Transverse colon (tissue), 4 donors: ENCODE measurements around the gene MIDN. TPM values are rescaled to one million over a fixed set of nuclear protein-coding genes. Genes with fewer than 3 reads are reported as not detected.

Source experiments
- DNase-seq: peaks from one replicate; pipeline ENCODE4 v3.0.0-alpha.2; 2019
- H3K27ac ChIP-seq, 4 donors: fragments of 200-600 bp; sonication (generic); 2 replicates each; pipeline ENCODE4 v1.5.1; 2016 to 2018; ENCODE audit warnings: inconsistent platforms in 4 of 4
- H3K27me3 ChIP-seq: fragments of 200-600 bp; sonication (generic); 2 replicates; pipeline ENCODE4 v1.5.1; 2017; ENCODE audit warnings: inconsistent platforms
- H3K36me3 ChIP-seq, 4 donors: fragments of 200-600 bp; sonication (generic); 2 replicates each; pipeline ENCODE4 v1.5.1; 2017 to 2019; ENCODE audit warnings: inconsistent platforms in 4 of 4
- H3K4me1 ChIP-seq, 4 donors: fragments of 200-600 bp; sonication (generic); 2 replicates each; pipeline ENCODE4 v1.5.1; 2017 to 2020; ENCODE audit warnings: inconsistent platforms in 4 of 4
- H3K4me3 ChIP-seq, 4 donors: fragments of 200-600 bp; sonication (generic); 1 replicate in 1 of 4; 2 replicates in 3 of 4; pipeline versions ENCODE4 v1.5.1 to v1.6.1; 2017 to 2019; ENCODE audit warnings: inconsistent platforms in 4 of 4
- H3K9me3 ChIP-seq, 2 donors: fragments of 200-600 bp; sonication (generic); 2 replicates each; pipeline ENCODE4 v1.5.1; 2017 to 2019; ENCODE audit warnings: inconsistent platforms in 2 of 2
- CTCF ChIP-seq, 5 experiments: fragments of 200-600 bp in 3 of 5; fragments of 450-650 bp in 2 of 5; sonication (generic) in 3 of 5; IDR thresholded peaks; 1 replicate in 2 of 5; 2 replicates in 3 of 5; pipeline ENCODE4 v1.5.1; 2016 to 2017; ENCODE audit warnings: antibody characterized with exemption in 5 of 5, inconsistent platforms in 3 of 5, mild to moderate bottlenecking in 2 of 5, moderate library complexity in 1 of 5
- EP300 ChIP-seq: sonication (generic); formaldehyde crosslinking; IDR thresholded peaks from one replicate; pipeline ENCODE4 v1.6.1; 2017; ENCODE audit warnings: antibody characterized with exemption, low read depth
- POLR2A ChIP-seq: fragments of 450-650 bp; IDR thresholded peaks from one replicate; pipeline ENCODE4 v1.6.1; 2016; ENCODE audit warnings: antibody characterized with exemption, mild to moderate bottlenecking, moderate library complexity
- POLR2AphosphoS5 ChIP-seq, 3 donors: sonication (generic); formaldehyde crosslinking; IDR thresholded peaks; one replicate each; pipeline ENCODE4 v1.6.1; 2016; ENCODE audit warnings: antibody characterized with exemption in 3 of 3
- WGBS, 2 donors: methylation state at CpG; one replicate each; pipeline ENCODE4 v1.1.5; 2018; ENCODE audit warnings: low coverage in 1 of 2; 5-methylcytosine and 5-hydroxymethylcytosine counted together
- in situ Hi-C, 4 donors: fragments of 200-750 bp; cut with MboI; loops; one replicate each; pipeline versions ENCODE4 v1.15.0 to v1.15.1; 2017; ENCODE audit warnings: low sequenced_read_pairs in 3 of 4, low pct_ligation_motif_present in 1 of 4, low pct_unique_long_range_greater_than_20kb in 1 of 4
- intact Hi-C: fragments of 100-400 bp; cut with DNase I; formaldehyde crosslinking; loops from one replicate; pipeline ENCODE4 v1.15.1; 2023; ENCODE audit warnings: low total_unique reads
- total RNA-seq, 4 donors: library from RNA; depleted of rRNA; stranded (reverse); fragments of >200 nt; gene quantifications; one replicate each; pipeline ENCODE4 v1.1.0, GENCODE V29; 2016

The MIDN gene
- total RNA-seq, 4 donors from 2014 or later = 89.4 to 379 (median 116) TPM

- intact Hi-C loops = loop anchor here (10.0 kb wide), 1 partner anchor 122 kb away; the partner anchor contains the start of genes DAZAP1 and GAMT
- Histone ChIP-seq H3K4me1 (peaks cover 9 to 49% (median 37%) of the 10 kb centered on the region in 4 donors), H3K36me3 (no peaks in the 10 kb centered on the region), H3K4me3 (no peak overlapping the region), H3K9me3 (no peaks in the 10 kb centered on the region), H3K27ac (peak overlapping the region; percentile 85 to 91 (median 90)), H3K27me3 (peaks cover 41% of the 10 kb centered on the region)
- no peak for DNase-seq
- 73 to 77% methylated on average over 8 to 18 of the region's 18 CpGs for WGBS, 2 donors
- in situ Hi-C loops = loop anchor here in 2 of 4 donors (25.0 kb wide), 1 partner anchor 105 kb away; the partner anchor contains the start of gene NDUFS7 (in 2 of the 2)
- TF ChIP-seq EP300 (no peak), POLR2A (no peak), POLR2AphosphoS5 (IDR thresholded peaks at IDR 0.05) (no peak), CTCF (IDR thresholded peaks at IDR 0.05) (no peak)
Measured at GRCh38 chr19:1282588-1283206, 34.3 kb downstream of the MIDN start.

DNA sequence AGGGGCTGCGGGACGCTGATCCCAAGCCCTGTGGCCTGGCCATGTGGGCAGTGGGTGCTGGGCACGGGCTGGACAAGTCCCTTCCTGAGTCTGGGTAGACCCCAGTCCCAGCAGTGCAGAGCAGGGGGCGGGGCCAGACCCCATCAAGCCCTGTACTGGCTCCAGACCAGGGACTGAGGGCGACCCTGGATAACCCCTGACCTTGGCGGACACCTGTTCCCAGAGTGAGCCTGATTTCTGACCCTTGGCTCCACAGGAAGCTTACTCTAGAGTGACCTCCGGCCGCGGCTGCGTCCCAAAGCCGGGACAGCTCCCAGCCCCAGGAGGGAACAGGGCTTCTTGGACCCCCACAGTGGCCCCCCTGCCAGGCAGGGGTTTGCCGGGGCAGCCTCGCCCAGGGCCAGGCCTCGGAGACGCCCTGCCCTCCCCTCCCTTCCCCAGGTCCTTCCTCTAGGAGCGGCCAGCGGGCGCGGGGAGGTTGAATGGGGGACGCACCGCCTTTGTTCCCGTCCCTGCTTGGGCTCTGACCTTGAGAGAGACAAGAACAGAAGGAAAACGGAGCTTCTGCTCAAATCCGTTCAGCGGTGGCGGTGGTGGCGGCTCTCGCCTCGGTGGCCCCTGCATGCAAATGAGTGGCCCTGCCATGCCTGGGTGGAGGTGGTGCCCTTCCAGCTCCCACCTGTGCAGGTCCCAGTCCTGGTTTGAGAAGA is 35.0 kb downstream of the MIDN start:
- TF ChIP-seq POLR2AphosphoS5 (IDR thresholded peaks at IDR 0.05) (no peak), EP300 (no peak), CTCF (IDR thresholded peaks at IDR 0.05) (no peak)
- intact Hi-C loops = loop anchor here (10.0 kb wide), 1 partner anchor 121 kb away; the partner anchor contains the start of genes DAZAP1 and GAMT
- H3K27ac ChIP-seq = peak overlapping the region; percentile 85 to 91 (median 90)
- H3K36me3 ChIP-seq = no peaks in the 10 kb centered on the region
- DNase-seq = no peak
- no peaks in the 10 kb centered on the region for H3K9me3 ChIP-seq
- H3K4me3 ChIP-seq = peak overlapping the region in 2 of 4 donors; percentile 6 to 13
- in situ Hi-C loops = loop anchor here in 2 of 4 donors (25.0 kb wide), 1 partner anchor 104 kb away; the partner anchor contains the start of gene NDUFS7 (in 2 of the 2)
- 53% methylated on average over 19 of the region's 29 CpGs; no CpG with 5 or more reads in 1 of the 2 donors for whole genome bisulfite sequencing, 2 donors
- peaks cover 48% of the 10 kb centered on the region for H3K27me3 ChIP-seq
- H3K4me1 ChIP-seq = peaks cover 9 to 54% (median 41%) of the 10 kb centered on the region in 4 donors

GRCh38 chr19:1283917-1284292 is 35.5 kb downstream of the MIDN start:
- Histone ChIP-seq H3K27me3 (peaks cover 53% of the 10 kb centered on the region), H3K9me3 (no peaks in the 10 kb centered on the region), H3K27ac (peak overlapping the region; percentile 85 to 91 (median 90)), H3K36me3 (no peaks in the 10 kb centered on the region), H3K4me3 (peak overlapping the region in 2 of 4 donors; percentile 6 to 13), H3K4me1 (peaks cover 9 to 54% (median 41%) of the 10 kb centered on the region in 4 donors)
- DNase-seq = no peak
- WGBS, 2 donors = 62% methylated on average over 12 of the region's 12 CpGs; no CpG with 5 or more reads in 1 of the 2 donors
- TF ChIP-seq POLR2A (no peak), CTCF (IDR thresholded peaks at IDR 0.05) (no peak)
- in situ Hi-C loops = loop anchor here in 2 of 4 donors (25.0 kb wide), 1 partner anchor 103 kb away; the partner anchor contains the start of gene NDUFS7 (in 2 of the 2)
- intact Hi-C loops = loop anchor here (10.0 kb wide), 1 partner anchor 121 kb away; the partner anchor contains the start of genes DAZAP1 and GAMT
